Measurements from ENCODE around the gene CCM2.

DNA sequence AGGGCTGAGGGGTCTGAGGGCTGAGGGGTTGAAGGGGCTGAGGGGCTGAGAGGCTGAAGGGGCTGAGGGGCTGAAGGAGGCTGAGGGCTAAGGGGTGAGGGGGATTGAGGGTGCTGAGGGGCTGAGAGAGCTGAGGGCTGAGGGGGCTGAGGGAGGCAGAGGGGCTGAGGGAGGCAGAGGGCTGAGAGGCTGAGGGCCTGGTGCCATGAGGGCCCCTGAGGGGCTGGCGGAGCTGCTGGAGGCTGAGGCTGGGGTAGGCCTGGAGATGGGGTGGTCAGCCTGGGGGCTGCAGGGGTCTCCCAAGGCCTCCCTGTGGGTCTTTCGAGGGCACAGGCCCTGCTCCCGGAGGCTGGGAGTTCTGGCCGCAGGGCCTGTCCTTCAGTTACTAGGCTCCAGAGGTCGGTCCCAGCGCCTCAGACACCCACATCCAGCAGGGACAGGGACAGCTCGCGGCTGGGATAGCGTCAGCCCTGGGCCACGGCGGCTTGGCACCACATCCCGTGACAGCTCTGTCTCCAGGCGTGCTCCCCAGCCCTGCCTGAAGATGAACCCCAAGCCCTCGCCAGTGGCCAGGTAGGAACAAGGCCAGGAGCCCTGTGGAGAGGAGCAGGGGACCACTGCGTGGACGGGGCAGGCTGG lies 38.0 kb upstream of the CCM2 start:
- no peak for TF ChIP-seq EGR1 (IDR thresholded peaks at IDR 0.05; ENCODE audit: borderline replicate concordance, low read depth, low read length)
- TF ChIP-seq TAF1 (IDR thresholded peaks at IDR 0.05; ENCODE audit: low read depth, low read length) = no peak
- TF ChIP-seq, protein P1, sequence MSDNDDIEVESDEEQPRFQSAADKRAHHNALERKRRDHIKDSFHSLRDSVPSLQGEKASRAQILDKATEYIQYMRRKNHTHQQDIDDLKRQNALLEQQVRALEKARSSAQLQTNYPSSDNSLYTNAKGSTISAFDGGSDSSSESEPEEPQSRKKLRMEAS (IDR thresholded peaks at IDR 0.05) = no peak
- TF ChIP-seq, protein P2, sequence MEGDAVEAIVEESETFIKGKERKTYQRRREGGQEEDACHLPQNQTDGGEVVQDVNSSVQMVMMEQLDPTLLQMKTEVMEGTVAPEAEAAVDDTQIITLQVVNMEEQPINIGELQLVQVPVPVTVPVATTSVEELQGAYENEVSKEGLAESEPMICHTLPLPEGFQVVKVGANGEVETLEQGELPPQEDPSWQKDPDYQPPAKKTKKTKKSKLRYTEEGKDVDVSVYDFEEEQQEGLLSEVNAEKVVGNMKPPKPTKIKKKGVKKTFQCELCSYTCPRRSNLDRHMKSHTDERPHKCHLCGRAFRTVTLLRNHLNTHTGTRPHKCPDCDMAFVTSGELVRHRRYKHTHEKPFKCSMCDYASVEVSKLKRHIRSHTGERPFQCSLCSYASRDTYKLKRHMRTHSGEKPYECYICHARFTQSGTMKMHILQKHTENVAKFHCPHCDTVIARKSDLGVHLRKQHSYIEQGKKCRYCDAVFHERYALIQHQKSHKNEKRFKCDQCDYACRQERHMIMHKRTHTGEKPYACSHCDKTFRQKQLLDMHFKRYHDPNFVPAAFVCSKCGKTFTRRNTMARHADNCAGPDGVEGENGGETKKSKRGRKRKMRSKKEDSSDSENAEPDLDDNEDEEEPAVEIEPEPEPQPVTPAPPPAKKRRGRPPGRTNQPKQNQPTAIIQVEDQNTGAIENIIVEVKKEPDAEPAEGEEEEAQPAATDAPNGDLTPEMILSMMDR (IDR thresholded peaks at IDR 0.05; ENCODE audit: control extremely low read depth in 1 of 3, insufficient read depth in 1 of 3, low read depth in 1 of 3, low read length in 3 of 3) = no peak
- no peak for TF ChIP-seq KDM1A (IDR thresholded peaks at IDR 0.05; ENCODE audit: borderline replicate concordance, low read length)
- TF ChIP-seq RAD21 (IDR thresholded peaks at IDR 0.05 in 1 of 2, conservative IDR thresholded peaks at IDR 0.05 in 1 of 2; ENCODE audit: low read depth in 2 of 2, low read length in 2 of 2) = no peak
- TF ChIP-seq SIX5 (IDR thresholded peaks at IDR 0.05; ENCODE audit: low read depth, low read length) = no peak
- no peak for TF ChIP-seq SP1 (IDR thresholded peaks at IDR 0.05; ENCODE audit: low read depth, low read length)
- no peak for TF ChIP-seq CHD2 (IDR thresholded peaks at IDR 0.05; ENCODE audit: low read length)
- TF ChIP-seq, protein P3, sequence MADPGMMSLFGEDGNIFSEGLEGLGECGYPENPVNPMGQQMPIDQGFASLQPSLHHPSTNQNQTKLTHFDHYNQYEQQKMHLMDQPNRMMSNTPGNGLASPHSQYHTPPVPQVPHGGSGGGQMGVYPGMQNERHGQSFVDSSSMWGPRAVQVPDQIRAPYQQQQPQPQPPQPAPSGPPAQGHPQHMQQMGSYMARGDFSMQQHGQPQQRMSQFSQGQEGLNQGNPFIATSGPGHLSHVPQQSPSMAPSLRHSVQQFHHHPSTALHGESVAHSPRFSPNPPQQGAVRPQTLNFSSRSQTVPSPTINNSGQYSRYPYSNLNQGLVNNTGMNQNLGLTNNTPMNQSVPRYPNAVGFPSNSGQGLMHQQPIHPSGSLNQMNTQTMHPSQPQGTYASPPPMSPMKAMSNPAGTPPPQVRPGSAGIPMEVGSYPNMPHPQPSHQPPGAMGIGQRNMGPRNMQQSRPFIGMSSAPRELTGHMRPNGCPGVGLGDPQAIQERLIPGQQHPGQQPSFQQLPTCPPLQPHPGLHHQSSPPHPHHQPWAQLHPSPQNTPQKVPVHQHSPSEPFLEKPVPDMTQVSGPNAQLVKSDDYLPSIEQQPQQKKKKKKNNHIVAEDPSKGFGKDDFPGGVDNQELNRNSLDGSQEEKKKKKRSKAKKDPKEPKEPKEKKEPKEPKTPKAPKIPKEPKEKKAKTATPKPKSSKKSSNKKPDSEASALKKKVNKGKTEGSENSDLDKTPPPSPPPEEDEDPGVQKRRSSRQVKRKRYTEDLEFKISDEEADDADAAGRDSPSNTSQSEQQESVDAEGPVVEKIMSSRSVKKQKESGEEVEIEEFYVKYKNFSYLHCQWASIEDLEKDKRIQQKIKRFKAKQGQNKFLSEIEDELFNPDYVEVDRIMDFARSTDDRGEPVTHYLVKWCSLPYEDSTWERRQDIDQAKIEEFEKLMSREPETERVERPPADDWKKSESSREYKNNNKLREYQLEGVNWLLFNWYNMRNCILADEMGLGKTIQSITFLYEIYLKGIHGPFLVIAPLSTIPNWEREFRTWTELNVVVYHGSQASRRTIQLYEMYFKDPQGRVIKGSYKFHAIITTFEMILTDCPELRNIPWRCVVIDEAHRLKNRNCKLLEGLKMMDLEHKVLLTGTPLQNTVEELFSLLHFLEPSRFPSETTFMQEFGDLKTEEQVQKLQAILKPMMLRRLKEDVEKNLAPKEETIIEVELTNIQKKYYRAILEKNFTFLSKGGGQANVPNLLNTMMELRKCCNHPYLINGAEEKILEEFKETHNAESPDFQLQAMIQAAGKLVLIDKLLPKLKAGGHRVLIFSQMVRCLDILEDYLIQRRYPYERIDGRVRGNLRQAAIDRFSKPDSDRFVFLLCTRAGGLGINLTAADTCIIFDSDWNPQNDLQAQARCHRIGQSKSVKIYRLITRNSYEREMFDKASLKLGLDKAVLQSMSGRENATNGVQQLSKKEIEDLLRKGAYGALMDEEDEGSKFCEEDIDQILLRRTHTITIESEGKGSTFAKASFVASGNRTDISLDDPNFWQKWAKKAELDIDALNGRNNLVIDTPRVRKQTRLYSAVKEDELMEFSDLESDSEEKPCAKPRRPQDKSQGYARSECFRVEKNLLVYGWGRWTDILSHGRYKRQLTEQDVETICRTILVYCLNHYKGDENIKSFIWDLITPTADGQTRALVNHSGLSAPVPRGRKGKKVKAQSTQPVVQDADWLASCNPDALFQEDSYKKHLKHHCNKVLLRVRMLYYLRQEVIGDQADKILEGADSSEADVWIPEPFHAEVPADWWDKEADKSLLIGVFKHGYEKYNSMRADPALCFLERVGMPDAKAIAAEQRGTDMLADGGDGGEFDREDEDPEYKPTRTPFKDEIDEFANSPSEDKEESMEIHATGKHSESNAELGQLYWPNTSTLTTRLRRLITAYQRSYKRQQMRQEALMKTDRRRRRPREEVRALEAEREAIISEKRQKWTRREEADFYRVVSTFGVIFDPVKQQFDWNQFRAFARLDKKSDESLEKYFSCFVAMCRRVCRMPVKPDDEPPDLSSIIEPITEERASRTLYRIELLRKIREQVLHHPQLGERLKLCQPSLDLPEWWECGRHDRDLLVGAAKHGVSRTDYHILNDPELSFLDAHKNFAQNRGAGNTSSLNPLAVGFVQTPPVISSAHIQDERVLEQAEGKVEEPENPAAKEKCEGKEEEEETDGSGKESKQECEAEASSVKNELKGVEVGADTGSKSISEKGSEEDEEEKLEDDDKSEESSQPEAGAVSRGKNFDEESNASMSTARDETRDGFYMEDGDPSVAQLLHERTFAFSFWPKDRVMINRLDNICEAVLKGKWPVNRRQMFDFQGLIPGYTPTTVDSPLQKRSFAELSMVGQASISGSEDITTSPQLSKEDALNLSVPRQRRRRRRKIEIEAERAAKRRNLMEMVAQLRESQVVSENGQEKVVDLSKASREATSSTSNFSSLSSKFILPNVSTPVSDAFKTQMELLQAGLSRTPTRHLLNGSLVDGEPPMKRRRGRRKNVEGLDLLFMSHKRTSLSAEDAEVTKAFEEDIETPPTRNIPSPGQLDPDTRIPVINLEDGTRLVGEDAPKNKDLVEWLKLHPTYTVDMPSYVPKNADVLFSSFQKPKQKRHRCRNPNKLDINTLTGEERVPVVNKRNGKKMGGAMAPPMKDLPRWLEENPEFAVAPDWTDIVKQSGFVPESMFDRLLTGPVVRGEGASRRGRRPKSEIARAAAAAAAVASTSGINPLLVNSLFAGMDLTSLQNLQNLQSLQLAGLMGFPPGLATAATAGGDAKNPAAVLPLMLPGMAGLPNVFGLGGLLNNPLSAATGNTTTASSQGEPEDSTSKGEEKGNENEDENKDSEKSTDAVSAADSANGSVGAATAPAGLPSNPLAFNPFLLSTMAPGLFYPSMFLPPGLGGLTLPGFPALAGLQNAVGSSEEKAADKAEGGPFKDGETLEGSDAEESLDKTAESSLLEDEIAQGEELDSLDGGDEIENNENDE (IDR thresholded peaks at IDR 0.05; ENCODE audit: insufficient replicate concordance, low read length) = no peak

All from H1 (cell line).